ENCODE measurements around the gene ZNF423.

ZNF423 gene

GRCh38 chr16:49543631-49543946 is 312.3 kb downstream of the ZNF423 start:
- in situ Hi-C loops (cut with MboI; ENCODE audit: low sequenced_read_pairs): no loop called here

- in situ Hi-C loops (cut with MboI; ENCODE audit: low sequenced_read_pairs): no loop called here
These were observed 312.8 kb downstream of the ZNF423 start for GRCh38 chr16:49542946-49543630.

GRCh38 chr16:49542391-49542891 is 313.5 kb downstream of the ZNF423 start:
- in situ Hi-C loops (cut with MboI; ENCODE audit: low sequenced_read_pairs): no loop called here

GRCh38 chr16:49540836-49541235 is 315.1 kb downstream of the ZNF423 start:
- in situ Hi-C loops (cut with MboI; ENCODE audit: low sequenced_read_pairs): no loop called here

GRCh38 chr16:49539758-49540157 is 316.2 kb downstream of the ZNF423 start:
- in situ Hi-C loops (cut with MboI; ENCODE audit: low sequenced_read_pairs): no loop called here

GRCh38 chr16:49537924-49538459 is 317.9 kb downstream of the ZNF423 start:
- in situ Hi-C loops (cut with MboI; ENCODE audit: low sequenced_read_pairs): no loop called here

- in situ Hi-C loops (cut with MboI; ENCODE audit: low sequenced_read_pairs): no loop called here
These were observed 320.9 kb downstream of the ZNF423 start for GRCh38 chr16:49534901-49535610.

GRCh38 chr16:49533422-49533821 is 322.5 kb downstream of the ZNF423 start:
- in situ Hi-C loops (cut with MboI; ENCODE audit: low sequenced_read_pairs): no loop called here

- in situ Hi-C loops (cut with MboI; ENCODE audit: low sequenced_read_pairs): no loop called here
These were observed 323.0 kb downstream of the ZNF423 start for GRCh38 chr16:49532873-49533272.

- in situ Hi-C loops (cut with MboI; ENCODE audit: low sequenced_read_pairs): no loop called here
These were observed 323.7 kb downstream of the ZNF423 start for GRCh38 chr16:49531931-49532840.

- in situ Hi-C loops (cut with MboI; ENCODE audit: low sequenced_read_pairs): no loop called here
These were observed 324.5 kb downstream of the ZNF423 start for GRCh38 chr16:49531425-49531824.

- in situ Hi-C loops (cut with MboI; ENCODE audit: low sequenced_read_pairs): no loop called here
These were observed 325.4 kb downstream of the ZNF423 start for GRCh38 chr16:49530427-49530970.

GRCh38 chr16:49529411-49530045 is 326.4 kb downstream of the ZNF423 start:
- in situ Hi-C loops (cut with MboI; ENCODE audit: low sequenced_read_pairs): no loop called here

- in situ Hi-C loops (cut with MboI; ENCODE audit: low sequenced_read_pairs): no loop called here
These were observed 327.0 kb downstream of the ZNF423 start for GRCh38 chr16:49528866-49529288.

GRCh38 chr16:49528060-49528865 is 327.6 kb downstream of the ZNF423 start:
- in situ Hi-C loops (cut with MboI; ENCODE audit: low sequenced_read_pairs): no loop called here

GRCh38 chr16:49527611-49528010 is 328.3 kb downstream of the ZNF423 start:
- in situ Hi-C loops (cut with MboI; ENCODE audit: low sequenced_read_pairs): no loop called here

GRCh38 chr16:49526860-49527365 is 329.0 kb downstream of the ZNF423 start:
- in situ Hi-C loops (cut with MboI; ENCODE audit: low sequenced_read_pairs): no loop called here

- in situ Hi-C loops (cut with MboI; ENCODE audit: low sequenced_read_pairs): no loop called here
These were observed 331.0 kb downstream of the ZNF423 start for GRCh38 chr16:49524947-49525315.

- in situ Hi-C loops (cut with MboI; ENCODE audit: low sequenced_read_pairs): no loop called here
These were observed 331.5 kb downstream of the ZNF423 start for GRCh38 chr16:49524216-49524946.
